Progenitor cell of endocrine pancreas (in vitro differentiated cells): ENCODE measurements around the gene TRIM66. TPM values are rescaled to one million over a fixed set of nuclear protein-coding genes. Genes with fewer than 3 reads are reported as not detected.

Experiments used
- DNase-seq: peaks from one replicate; pipeline ENCODE4 v3.0.0; 2021; ENCODE audit warnings: low spot score; ENCODE audit not compliant: unreplicated experiment
- H3K27ac Mint-ChIP-seq: 2 replicates; pipeline ENCODE4 v1.8.0; 2021; ENCODE audit warnings: mild to moderate bottlenecking, moderate library complexity, mixed read lengths
- H3K27me3 Mint-ChIP-seq: 2 replicates; pipeline ENCODE4 v1.8.0; 2021; ENCODE audit warnings: mixed read lengths
- H3K36me3 Mint-ChIP-seq: 2 replicates; pipeline ENCODE4 v1.8.0; 2022; ENCODE audit warnings: mixed read lengths; ENCODE audit not compliant: insufficient read depth
- H3K4me1 Mint-ChIP-seq: 2 replicates; pipeline ENCODE4 v1.8.0; 2021; ENCODE audit warnings: low read depth, mixed read lengths
- H3K4me3 Mint-ChIP-seq: 2 replicates; pipeline ENCODE4 v1.8.0; 2021; ENCODE audit warnings: low read depth, mild to moderate bottlenecking, moderate library complexity, mixed read lengths
- H3K9me3 Mint-ChIP-seq: 2 replicates; pipeline ENCODE4 v1.8.0; 2021; ENCODE audit warnings: low read depth, mixed read lengths
- CTCF ChIP-seq: fragments of 200-600 bp; sonication (generic); IDR thresholded peaks from one replicate; pipeline ENCODE4 v1.5.0; 2021; ENCODE audit warnings: antibody characterized with exemption, mild to moderate bottlenecking; ENCODE audit not compliant: unreplicated experiment
- total RNA-seq: library from RNA; stranded (reverse); gene quantifications from 2 replicates; pipeline ENCODE4 v1.2.1, GENCODE V29; 2021

The TRIM66 gene
- total RNA-seq, 1 donor from 2014 or later, result 9.4 TPM

GRCh38 chr11:8694137-8694536, 11.7 kb upstream of the TRIM66 start:
- no peaks in the 10 kb centered on the region for H3K27me3 Mint-ChIP-seq
- H3K9me3 Mint-ChIP-seq, result no peaks in the 10 kb centered on the region
- peaks cover 36% of the 10 kb centered on the region for H3K36me3 Mint-ChIP-seq
- H3K27ac Mint-ChIP-seq, result no peak overlapping the region
- H3K4me3 Mint-ChIP-seq, result no peak overlapping the region
- no peak for TF ChIP-seq CTCF
- peaks cover 18% of the 10 kb centered on the region for H3K4me1 Mint-ChIP-seq
- DNase-seq, result no peak

GRCh38 chr11:8693555-8693954, 11.1 kb upstream of the TRIM66 start:
- Mint-ChIP-seq H3K36me3 (peaks cover 36% of the 10 kb centered on the region), H3K27me3 (no peaks in the 10 kb centered on the region), H3K4me1 (peaks cover 16% of the 10 kb centered on the region), H3K4me3 (no peak overlapping the region), H3K9me3 (no peaks in the 10 kb centered on the region), H3K27ac (no peak overlapping the region)
- TF ChIP-seq CTCF, result no peak
- DNase-seq, result no peak

- no peak for DNase-seq
- Mint-ChIP-seq H3K9me3 (no peaks in the 10 kb centered on the region), H3K36me3 (peaks cover 36% of the 10 kb centered on the region), H3K4me3 (no peak overlapping the region), H3K27ac (no peak overlapping the region), H3K27me3 (no peaks in the 10 kb centered on the region), H3K4me1 (peaks cover 17% of the 10 kb centered on the region)
- TF ChIP-seq CTCF, result no peak
Measured at GRCh38 chr11:8693010-8693551, 10.6 kb upstream of the TRIM66 start.

GRCh38 chr11:8692417-8692816, 10.0 kb upstream of the TRIM66 start:
- Mint-ChIP-seq H3K36me3 (peaks cover 35% of the 10 kb centered on the region), H3K4me3 (no peak overlapping the region), H3K27me3 (no peaks in the 10 kb centered on the region), H3K9me3 (no peaks in the 10 kb centered on the region), H3K27ac (no peak overlapping the region), H3K4me1 (peaks cover 21% of the 10 kb centered on the region)
- no peak for DNase-seq
- no peak for TF ChIP-seq CTCF

- H3K4me3 Mint-ChIP-seq, result no peak overlapping the region
- no peaks in the 10 kb centered on the region for H3K27me3 Mint-ChIP-seq
- DNase-seq, result no peak
- H3K36me3 Mint-ChIP-seq, result peaks cover 32% of the 10 kb centered on the region
- no peak overlapping the region for H3K27ac Mint-ChIP-seq
- TF ChIP-seq CTCF, result no peak
- no peaks in the 10 kb centered on the region for H3K9me3 Mint-ChIP-seq
- peaks cover 21% of the 10 kb centered on the region for H3K4me1 Mint-ChIP-seq
Measured at GRCh38 chr11:8691601-8692000, 9.1 kb upstream of the TRIM66 start.
